Measurements from ENCODE around the gene FAM3B.

The FAM3B gene

DNA sequence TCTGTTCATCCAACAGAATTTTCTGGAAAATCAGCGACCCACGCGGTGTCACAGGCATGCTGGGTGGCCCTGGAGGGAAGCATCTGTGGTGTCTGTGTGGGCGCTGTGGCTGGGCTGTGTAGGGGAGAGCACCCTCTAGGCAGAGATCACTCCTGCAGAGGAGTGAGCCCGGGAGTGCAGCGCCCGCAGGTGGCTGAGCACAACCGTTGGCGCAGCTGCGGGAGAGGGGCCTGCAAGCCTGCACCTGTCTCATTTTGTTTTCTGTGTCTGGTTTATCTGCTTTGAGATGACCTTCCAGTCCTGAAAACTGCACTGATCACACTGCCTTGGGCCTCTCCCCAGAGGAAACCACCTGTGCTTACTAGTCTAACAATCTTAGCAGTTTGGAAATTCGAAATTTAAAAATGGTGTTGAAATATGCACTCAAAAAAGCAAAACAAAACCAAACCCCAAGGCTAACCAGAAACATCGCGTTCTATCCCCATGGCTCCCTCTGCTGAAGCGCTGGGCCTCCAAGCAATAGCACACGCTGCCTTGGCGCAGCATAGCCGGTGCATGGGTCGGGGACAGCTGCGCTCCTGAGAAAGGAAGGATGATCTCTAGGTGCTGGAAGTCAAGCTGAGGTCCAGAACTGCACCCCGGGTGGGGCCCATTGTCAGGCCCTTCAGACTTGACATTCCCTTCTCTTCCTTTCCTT is 4.8 kb downstream of the FAM3B start:
- DNase-seq = peak; percentile 26

DNA sequence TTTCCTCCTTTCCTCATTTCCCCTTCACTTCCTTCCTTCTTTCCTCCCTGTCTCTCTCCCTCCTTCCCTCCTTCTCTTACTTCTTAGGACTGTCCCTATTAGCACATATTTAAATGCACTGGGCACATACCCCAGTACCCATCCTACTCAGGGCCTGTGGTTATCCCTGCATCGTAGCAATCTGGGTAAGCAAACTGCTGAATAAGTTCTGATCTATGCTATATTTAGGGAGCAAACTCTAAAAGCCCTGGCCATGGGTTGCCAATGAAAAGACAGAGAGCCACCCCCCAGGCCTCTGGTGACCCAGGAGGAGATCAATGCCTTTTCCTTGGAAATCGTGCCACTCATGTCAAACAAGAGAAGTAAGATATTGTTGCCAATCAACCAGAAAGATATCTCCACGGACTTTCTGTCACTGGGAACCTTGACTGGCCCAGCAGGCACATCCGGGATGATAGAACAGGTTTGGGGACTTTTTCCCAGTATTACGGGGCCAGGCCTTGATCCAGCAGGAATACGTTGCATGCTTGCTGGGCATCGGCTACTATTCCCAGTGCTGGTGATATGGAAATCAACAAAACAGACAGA is 5.4 kb downstream of the FAM3B start:
- no peak for DNase-seq

DNA sequence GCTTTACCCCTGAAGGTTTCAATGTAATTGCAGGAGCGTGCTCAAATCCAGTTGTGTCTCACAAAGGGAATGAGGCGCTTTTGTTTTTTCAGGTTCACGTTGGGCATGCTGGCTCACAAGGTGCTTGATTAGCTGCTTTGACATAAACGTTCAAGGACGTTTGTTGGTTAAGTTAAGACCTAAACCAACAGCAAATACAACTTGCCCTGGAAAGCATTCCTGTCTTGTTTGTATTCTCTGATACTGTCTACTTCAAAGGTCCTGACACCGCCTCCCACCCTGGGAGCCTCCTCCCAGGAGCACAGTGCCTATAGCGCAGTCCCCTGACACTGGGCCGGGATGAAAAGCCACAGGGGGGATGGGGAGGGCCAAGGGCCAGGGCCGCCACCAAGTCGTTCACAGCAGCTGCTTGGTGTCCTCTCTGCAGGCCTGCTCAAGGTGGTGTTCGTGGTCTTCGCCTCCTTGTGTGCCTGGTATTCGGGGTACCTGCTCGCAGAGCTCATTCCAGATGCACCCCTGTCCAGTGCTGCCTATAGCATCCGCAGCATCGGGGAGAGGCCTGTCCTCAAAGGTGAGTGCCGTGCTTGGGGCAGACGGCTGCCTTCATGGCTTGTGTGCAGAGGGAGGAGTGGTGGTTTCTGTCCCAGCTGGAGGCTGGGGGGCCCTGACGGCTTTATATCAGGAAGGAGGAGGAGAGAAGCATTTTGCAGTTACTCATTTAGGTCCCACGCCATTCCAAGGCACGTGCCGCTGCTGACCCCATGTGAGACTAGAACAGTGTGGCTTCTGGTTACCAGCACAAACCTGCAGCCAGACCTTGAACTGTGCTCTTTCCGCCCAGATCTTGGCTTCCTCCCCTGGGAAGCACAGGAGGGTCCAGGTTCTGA is 6.1 kb downstream of the FAM3B start:
- DNase-seq = no peak

DNA sequence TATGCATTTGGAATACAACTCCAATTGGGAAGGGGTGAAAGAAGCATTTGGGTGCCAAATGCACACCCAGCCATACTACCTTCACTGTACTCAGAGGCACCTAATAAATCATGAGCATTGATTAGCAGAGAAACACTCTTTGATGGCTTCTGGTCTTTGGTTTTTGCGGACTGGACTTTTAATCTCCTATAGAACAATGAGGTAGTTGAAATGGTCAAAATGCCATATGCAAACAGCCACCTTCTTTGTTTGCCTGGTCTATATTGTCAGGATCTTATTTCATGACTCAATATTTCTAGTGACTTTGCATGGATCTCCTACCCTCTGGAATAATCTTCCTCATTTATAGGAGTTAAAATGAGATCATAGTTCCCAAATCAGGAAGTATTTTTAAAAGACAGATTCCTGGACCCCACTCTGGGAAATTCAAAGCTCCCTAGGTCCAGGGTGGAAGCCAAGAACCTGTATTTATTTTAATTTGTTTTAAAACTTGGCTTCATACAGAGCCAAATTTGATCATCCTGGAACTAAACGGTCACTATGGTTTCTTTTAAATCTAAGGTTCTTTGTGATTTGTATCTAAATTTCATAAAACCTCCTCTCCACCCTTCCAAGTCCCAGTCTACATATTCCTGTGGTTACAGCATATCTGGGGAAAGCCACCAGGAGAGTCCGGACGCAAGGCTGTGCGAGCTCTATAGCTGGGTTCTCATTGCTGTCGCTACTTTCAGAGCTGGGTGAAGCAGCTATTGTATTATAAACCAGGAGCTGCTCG is 8.7 kb downstream of the FAM3B start:
- DNase-seq = no peak

DNA sequence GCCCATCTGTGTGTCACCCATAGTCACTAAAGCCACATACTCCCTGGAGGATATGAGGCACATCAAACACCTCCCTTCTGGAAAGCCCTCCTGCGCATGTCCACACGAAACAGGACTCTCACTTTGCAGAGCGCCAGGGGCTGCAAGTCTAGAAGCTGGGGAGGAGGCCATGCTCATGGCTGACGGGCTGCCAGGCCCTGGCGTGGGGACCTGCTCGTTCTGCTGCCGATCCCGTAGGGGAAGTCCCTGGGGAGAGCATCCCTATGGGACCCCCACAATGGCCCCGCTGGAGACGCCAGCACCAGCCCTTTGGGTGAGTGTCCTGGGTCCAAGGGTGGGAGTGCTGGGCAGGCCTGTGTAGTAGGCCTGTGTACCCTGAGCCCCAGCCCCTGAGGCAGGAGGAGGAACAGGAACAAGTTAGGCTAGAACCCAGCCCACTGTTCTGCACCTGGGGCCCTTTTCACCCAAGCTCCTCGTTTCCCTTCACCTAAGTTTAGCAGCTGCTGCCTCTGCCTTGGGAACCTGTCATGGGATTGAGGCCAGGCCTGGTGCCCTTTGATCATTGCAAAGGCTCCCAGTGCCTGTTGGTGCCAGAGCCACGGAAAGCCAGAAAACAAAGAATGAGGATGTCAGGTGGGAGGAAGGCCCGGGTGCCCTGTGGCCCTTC is 9.9 kb downstream of the FAM3B start:
- DNase-seq = no peak

DNA sequence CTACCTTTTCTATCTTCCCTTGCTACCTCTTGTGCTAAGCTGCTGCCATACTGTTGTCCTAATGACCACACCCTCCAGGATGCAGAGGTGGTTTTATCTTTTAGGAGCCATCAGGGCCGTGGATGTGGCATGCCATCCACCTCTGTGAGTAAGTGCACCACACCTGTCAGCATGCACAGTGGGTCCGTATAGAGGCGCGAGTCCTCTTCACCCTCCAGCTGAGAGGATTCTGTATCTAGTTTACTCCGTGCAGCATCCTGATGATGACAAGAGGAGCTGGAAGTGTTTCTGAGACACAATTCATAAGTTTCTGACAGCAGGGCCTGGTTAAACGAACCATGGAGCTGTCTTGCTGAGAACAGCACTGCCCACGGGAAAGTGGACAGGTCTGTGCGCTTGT is 11.2 kb downstream of the FAM3B start:
- DNase-seq = no peak

DNA sequence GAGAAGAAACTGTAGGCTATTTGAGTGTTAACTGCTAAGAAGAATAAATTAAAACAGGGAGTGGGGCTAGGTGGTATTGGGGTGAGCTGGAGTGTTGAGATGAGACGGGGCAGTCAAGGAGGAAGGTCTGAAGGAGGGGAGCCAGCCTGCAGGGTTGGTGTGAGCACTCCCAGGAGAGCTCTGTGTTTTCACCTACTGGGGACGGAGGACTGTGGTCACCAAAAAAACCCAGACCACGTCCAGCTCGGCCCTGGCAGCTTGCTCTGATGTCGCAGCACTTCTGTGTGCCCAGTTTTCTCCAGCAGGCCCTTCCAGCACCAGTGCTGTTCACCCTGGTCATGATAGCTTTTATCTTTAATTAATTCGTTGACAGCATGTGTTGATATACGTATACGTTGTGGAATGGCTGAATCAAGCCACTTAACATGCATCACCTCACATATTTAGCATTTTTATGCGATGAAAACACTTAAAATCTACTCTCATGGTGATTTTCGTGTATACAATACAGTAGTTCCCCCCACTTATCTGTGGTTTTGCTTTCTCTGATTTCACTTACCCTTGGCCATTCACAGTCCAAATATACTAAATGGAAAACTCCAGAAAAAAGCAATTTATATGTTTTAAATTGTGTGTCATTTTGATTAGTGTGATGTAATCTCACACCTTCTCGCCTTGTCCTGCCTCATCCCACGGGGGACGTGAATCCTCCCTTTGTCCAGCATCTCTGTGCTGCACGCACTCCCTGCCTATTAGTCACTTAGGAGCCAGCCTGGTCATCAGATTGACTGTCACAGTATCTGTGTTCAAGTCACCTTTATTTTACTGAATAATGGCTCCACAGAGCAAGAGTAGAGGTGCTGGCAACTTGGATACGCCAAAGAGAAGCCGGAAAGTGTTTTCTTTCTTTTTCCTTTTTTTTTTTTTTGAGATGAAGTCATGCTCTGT is 12.3 kb downstream of the FAM3B start:
- no peak for DNase-seq

DNA sequence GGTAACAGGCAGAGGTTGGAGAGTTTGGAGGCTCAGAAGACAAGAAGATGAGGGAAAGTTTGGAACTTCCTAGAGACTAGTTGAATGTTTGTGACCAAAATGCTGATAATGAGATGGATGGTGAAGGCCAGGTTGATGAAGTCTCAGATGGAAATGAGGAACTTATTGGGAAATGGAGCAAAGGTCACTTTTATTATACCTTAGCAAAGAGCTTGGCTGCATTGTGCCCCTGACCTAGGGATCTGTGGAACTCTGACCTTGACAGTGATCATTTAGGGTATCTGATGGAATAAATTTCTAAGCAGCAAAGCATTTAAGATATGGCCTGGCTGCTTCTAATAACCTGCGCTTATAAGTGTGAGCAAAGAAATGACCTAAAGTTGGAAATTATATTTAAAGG is 17.2 kb downstream of the FAM3B start:
- no peak for DNase-seq

DNA sequence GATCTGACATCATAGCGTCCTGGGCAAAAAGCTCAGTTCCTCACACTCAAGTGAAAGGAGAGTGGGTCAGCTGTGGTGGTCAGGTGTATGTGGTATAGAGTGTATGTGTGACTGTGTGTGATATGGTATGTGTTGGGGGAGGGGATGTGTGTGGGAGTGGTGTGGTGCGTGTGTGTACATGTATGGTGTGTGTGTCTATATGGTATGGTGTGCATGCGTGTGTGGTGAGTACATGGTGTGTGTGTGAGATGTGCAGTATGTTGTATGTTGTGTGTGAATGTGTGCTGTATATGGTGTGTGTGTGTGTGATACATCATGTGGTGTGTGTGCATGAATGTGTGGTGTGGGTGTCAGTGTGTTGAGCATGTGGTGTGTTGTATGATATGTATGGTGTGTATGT is 20.9 kb downstream of the FAM3B start:
- DNase-seq = no peak

DNA sequence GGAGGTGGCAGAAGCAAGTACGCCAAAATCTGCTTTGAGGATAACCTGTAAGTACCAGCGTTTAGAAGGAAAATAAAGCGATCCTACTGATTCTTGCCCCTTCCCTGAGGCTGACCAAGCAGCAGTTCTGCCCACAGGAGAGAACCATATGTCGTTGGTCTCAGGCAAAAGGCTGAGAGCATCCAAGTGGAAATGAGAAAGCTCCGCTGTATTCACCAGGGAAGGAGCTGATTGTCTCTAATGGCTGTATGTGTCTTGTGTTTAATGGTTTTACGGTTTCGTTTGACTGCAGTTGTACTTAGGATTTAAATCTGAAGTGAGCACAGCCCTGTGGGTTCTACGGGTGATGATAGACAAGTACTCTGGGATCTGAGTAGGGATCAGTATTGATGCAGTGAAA is 21.9 kb downstream of the FAM3B start:
- DNase-seq = peak; percentile 68

DNA sequence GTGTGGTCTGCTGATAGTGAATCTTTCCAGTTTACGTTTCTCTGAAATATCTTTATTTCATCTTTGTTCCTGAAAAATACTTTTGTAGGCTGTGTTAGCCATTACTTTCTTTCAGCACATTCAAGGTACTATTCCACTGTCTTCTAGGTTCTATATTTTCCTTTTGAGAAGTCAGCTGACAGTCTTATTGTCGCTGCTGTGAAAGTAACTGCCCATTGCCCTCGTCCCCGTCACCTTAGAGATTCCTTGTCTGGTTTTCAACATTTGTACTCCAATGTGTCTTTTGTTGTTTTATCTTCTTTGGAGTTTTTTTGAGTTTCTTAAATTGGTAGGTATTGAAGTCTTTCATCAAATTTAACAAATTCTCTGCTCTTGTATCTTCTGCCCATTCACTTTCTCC is 25.4 kb downstream of the FAM3B start:
- no peak for DNase-seq

DNA sequence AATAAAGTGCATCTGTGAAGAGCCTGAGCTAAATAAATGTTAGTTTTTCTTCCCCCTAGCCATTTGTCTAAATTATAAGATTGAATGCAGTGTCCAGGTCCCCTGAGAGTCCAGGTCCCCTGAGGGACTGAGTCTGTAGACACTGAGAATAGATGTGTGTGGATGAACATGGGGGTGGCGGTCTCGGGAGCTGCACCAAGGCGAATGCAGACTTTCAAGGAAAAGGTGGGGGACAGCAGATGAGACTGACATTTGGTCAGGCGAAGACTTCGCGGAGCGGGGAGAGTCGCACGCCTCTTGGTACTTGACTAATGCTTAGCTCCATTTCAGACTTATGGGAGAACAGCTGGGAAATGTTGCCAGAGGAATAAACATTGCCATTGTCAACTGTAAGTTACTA is 27.5 kb downstream of the FAM3B start:
- DNase-seq = no peak

DNA sequence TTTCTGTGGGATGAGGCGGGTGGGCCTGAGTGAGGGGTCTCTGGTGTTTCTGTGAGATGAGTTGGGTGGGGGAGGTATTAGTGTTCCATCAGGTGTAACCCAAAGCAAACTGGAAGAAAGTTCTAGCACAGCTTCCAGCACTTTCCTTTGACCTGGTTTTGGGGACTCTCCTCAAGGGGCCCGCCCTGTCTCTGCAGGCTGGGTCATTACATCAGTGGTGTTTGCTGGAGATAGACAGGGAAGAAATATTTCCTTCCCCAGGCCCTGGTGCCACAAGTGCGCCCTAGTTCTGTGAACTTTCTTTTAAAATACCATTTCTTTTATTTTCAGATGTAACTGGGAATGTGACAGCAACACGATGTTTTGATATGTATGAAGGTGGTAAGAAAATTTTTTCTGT is 28.8 kb downstream of the FAM3B start:
- no peak for DNase-seq

DNA sequence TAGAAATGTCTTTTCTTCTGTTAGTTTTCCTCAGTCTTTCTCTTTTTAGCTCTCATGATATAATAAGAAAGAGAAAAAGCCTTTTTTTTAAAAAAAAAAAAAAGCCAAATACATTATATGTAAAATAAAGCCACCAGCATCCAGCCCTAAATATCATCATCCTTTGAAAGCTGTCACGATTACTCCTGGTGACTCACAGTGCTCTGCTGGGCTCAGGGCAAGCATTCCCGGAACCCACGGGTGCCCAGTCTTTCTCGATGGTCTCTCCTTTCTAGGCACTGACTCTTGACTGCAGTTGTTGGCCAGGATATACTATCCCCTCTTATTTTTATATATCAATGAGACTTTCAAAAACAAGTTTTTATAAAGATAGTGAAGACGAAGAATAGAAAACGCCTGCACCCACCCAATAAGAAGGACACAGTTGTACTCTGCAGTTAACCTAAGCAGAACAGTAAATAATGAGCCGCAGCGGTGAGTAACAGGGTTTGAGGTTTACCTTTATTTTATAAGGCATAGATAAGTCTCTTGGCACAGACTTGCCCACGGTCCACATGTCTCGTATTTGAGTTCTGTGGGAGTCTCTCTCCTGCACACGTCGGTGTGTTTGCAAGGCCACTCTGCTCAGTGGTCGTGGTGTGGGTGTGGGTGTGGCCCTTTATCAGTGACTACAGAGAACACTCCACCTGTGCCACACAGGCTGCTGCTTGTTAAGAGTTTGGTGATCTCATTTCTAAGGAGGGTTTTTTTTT is 29.5 kb downstream of the FAM3B start:
- DNase-seq = no peak

DNA sequence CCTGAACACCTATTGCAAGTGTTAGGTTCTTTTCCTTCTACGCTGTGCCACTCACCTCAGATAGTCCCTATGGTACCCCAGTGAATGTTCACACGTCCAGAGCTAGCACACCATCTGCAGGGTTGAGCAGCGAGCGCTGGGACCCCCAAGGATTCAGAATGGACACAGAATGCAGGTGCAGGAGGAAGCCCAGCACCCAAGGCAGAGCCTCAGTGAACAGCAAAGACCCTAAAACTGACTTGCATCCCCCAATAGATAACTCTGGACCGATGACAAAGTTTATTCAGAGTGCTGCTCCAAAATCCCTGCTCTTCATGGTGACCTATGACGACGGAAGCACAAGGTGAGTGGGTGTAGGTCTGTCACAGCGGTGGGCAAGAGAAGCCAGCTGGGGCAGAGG is 30.2 kb downstream of the FAM3B start:
- no peak for DNase-seq

DNA sequence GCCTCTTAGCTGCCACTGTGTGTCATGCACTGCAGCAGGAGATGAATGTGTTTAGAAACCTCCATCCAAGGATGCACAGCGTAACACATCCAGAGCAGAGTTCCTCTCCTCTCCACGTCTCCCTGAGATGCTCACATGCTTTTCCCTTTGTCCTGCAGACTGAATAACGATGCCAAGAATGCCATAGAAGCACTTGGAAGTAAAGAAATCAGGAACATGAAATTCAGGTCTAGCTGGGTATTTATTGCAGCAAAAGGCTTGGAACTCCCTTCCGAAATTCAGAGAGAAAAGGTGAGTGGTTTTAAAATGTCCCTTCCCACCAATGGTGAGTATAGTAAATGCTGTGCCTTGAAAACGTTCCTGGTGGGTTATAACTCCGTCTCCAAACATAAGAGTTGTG is 31.8 kb downstream of the FAM3B start:
- DNase-seq = no peak

DNA sequence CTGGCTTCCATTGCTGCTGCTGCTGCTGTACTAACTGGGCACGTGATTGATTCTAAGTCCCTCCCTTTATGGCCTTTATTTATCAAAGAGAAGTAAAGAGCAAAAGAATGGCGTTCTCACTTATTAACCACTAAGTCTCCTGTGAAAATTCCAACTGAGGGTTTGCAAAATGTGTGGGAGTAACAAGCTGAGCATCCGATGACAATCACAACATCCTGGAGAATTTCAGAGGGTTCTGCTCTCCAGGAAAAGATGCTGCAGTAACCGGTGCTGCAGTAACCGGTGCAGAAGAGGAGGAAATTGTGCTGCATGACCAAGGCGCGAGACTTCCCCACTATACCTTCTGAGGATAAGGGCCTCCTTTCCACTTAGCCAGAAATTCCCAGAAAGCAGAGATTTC is 32.5 kb downstream of the FAM3B start:
- DNase-seq = no peak

DNA sequence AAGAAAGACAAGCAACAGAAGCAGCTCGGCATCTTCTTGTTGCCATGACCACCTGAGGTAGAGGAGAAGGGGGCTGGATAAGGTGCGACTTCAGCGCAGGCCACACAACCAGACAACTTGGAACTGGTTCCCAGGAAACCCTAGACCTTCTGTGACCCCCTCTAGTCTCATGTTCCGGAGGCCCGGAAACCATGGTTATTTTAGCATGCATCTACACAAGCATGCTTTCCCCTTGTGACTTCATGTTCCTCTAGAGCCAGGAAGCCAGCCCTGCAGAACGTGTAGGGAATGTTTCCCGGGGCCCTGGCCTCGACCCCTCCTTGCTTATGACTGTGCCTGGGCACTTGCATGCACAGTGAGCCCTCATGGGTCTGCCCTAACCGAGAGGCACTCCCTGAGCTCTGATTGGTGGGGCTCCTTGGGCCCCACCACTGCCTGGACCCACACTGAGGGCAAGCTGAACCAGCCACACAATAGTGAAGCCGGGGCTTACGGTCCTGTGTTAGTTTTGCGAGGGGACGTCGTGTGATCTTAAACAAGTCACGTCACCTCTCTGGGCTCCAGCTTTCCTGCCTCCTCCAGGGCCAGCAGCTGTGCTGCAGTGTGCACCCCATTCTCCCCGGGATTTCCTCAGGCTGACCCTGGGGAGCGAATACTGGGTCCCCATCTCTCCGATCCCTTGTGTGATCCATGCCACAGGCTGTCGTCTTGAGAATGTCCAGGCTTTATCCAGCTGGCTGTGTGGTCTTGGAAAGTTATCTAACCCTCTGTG is 33.2 kb downstream of the FAM3B start:
- DNase-seq = no peak

DNA sequence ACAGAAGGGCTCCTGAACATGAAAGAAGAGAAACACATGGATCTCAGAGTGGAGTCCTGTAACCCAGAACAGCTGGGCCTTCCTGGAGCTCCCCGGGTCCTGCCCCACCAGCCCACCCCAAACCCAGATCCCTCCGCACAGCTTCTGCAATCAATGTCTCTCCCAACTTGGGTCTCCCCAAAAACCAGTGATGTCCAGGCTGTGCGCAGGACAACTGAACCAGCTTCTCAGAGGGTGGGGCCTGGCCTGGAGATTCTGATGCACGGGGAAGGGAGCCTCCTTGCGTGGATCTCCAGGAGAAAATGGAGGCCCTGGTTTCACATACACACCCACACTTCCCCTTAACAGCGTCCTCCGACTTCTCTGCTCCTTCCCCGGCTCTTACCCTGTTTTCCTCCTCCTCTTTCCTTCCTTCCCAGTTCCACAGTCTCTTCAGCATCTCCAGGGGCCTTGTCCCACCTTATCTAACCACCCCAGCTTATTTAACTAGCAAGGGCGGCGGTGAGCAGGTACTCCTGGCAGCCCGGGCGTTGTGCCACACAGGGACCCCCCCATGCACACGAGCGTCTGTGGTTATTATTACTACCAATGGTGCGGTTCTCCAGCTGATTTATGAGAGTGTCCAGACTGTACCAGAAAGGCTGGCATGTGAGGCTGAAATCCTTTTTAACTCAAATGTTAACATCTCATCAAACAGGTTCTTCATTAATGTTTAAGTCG is 34.0 kb downstream of the FAM3B start:
- no peak for DNase-seq
